ENCODE measurements around the gene TFR2.

The TFR2 gene

DNA sequence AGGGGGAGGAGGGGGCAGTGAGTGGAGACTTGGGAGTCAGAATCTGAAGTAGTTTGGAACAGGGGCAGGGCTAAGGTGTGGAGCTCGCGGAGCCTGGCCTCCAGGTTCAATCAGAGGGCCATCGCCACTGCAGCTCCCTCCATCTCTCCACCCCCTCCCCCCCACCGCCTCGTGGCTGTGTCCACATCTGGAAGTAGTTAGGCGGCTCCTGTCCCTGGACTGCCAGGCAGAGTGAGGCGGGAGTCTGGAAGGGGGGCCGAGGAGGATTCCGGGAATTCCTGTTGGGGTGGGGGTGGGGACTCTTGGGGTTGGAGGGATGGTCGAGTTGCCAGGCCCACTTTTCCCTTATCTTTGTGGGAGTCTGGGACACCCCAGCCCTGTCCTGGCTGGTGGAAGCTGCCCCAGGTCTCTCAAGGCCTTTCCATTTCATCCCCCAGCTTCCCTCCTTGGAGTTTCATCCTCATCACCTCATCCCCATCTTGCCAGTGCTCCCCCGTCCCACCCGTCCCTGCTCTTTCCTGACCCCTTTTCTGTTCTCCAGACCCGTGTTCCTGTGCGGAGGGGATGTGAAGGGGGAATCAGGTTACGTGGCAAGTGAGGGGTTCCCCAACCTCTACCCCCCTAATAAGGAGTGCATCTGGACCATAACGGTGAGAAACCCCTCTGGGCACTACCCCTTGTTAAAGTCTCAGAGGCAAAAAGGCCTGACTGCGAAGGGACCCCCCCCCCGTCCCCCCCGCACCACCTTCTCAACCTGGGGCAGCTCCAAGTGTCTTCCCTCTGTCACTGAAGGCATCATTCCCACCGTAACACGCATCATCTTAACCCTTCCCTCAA lies 38.2 kb downstream of the TFR2 start:
- no peaks in the 10 kb centered on the region for H3K9me3 ChIP-seq (ENCODE audit: control insufficient read depth, low read length)
- H3K79me2 ChIP-seq: no peaks in the 10 kb centered on the region
- H2AFZ ChIP-seq: peak overlapping the region; percentile 72
- peak overlapping the region; percentile 8 for H3K27ac ChIP-seq
- peak overlapping the region; percentile 59 for H3K4me2 ChIP-seq (ENCODE audit: low read length)
- no peaks in the 10 kb centered on the region for H3K4me1 ChIP-seq
- H3K27me3 ChIP-seq (ENCODE audit: control insufficient read depth, insufficient read depth, low read length): no peaks in the 10 kb centered on the region
- no peak for TF ChIP-seq CTCF (IDR thresholded peaks at IDR 0.05)
- peak overlapping the region; percentile 36 for H3K4me3 ChIP-seq (ENCODE audit: low read depth, low read length)
- no peaks in the 10 kb centered on the region for H3K36me3 ChIP-seq (ENCODE audit: control insufficient read depth, insufficient read depth, low read length)
- no peak overlapping the region for H3K9ac ChIP-seq

GRCh38 chr7:100600730-100601038 lies 40.7 kb downstream of the TFR2 start:
- Histone ChIP-seq H3K27ac (no peak overlapping the region), H3K4me2 (ENCODE audit: low read length) (no peak overlapping the region), H2AFZ (no peak overlapping the region), H3K27me3 (ENCODE audit: control insufficient read depth, insufficient read depth, low read length) (no peaks in the 10 kb centered on the region), H3K36me3 (ENCODE audit: control insufficient read depth, insufficient read depth, low read length) (no peaks in the 10 kb centered on the region), H3K9ac (no peak overlapping the region), H3K79me2 (no peaks in the 10 kb centered on the region), H3K4me3 (ENCODE audit: low read depth, low read length) (no peak overlapping the region), H3K4me1 (no peaks in the 10 kb centered on the region), H3K9me3 (ENCODE audit: control insufficient read depth, low read length) (no peaks in the 10 kb centered on the region)
- TF ChIP-seq CTCF (IDR thresholded peaks at IDR 0.05): no peak

DNA sequence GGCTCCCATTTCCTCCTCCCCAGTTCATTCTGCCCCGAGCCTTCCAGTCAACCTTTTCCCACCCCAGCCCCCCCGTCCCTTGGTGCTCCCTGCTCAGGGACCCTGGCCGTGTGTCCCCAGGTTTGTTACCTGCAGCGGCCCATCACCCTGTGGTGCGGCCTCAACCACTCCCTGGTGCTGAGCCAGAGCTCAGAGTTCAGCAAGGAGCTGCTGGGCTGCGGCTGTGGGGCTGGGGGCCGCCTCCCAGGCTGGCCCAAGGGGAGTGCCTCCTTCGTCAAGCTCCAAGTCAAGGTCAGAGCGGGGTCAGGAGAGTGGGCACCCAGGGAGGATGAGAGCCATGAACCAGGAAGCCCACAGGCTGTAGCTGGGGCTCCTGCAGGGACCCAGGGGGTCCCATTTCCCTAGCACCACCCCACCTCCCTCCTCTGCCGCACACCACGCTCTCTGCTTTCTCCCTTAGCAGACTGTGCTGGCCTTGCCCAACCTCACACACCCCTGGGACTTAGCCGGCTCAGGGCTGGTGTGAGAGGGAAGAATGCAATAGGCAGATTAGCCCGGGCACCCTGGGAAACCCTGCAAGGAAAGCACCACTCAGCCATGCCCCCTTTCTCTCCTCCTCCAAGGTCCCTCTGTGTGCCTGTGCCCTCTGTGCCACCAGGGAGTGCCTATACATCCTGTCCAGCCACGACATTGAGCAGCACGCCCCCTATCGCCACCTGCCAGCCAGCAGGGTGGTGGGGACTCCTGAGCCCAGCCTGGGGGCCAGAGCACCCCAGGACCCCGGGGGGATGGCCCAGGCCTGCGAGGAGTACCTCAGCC lies 41.2 kb downstream of the TFR2 start:
- no peak overlapping the region for H3K27ac ChIP-seq
- TF ChIP-seq CTCF (IDR thresholded peaks at IDR 0.05): no peak

DNA sequence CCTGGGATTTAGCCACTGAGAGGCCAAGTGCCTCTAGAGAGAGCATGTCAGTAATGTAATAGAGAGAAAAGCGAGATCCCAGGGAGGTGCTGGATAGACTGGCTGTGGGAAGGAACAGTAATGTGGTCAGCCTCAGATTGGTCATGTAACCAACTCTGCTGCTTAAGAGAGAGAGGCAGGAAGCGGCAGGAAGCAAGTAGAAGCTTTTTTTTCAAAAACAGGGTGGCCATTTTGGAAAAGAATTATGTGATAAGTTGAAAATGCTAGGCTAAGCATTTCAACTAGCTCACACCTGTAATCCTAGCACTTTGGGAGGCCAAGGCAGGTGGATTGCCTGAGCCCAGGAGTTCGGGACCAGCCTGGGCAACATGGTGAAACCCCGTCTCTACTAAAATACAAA lies 42.9 kb downstream of the TFR2 start:
- Histone ChIP-seq H3K27me3 (ENCODE audit: control insufficient read depth, insufficient read depth, low read length) (no peaks in the 10 kb centered on the region), H3K9ac (no peak overlapping the region), H3K27ac (no peak overlapping the region), H3K4me1 (no peaks in the 10 kb centered on the region), H2AFZ (no peak overlapping the region), H3K36me3 (ENCODE audit: control insufficient read depth, insufficient read depth, low read length) (no peaks in the 10 kb centered on the region), H3K4me3 (ENCODE audit: low read depth, low read length) (no peak overlapping the region), H3K9me3 (ENCODE audit: control insufficient read depth, low read length) (no peaks in the 10 kb centered on the region), H3K4me2 (ENCODE audit: low read length) (no peak overlapping the region), H3K79me2 (no peaks in the 10 kb centered on the region)
- TF ChIP-seq CTCF (IDR thresholded peaks at IDR 0.05): no peak

More for the DNA sequence above, 41.2 kb downstream of the TFR2 start:
- no peaks in the 10 kb centered on the region for H3K4me1 ChIP-seq
- H3K9me3 ChIP-seq (ENCODE audit: control insufficient read depth, low read length): no peaks in the 10 kb centered on the region
- no peaks in the 10 kb centered on the region for H3K79me2 ChIP-seq
- H3K9ac ChIP-seq: no peak overlapping the region
- H3K36me3 ChIP-seq (ENCODE audit: control insufficient read depth, insufficient read depth, low read length): no peaks in the 10 kb centered on the region
- H3K4me2 ChIP-seq (ENCODE audit: low read length): no peak overlapping the region
- no peak overlapping the region for H2AFZ ChIP-seq
- no peak overlapping the region for H3K4me3 ChIP-seq (ENCODE audit: low read depth, low read length)
- no peaks in the 10 kb centered on the region for H3K27me3 ChIP-seq (ENCODE audit: control insufficient read depth, insufficient read depth, low read length)

All from parathyroid adenoma (tissue), 2 donors.